Trophoblast cell (in vitro differentiated cells and primary cell): ENCODE data around the gene REV3L.

ENCODE experiments used
- DNase-seq, 2 donors: peaks; one replicate each; pipeline ENCODE4 v3.0.0-alpha.2; 2016
- H2AFZ ChIP-seq: 2 replicates; pipeline ENCODE4 v1.6.1; 2013; ENCODE audit warnings: low read length, moderate library complexity, mild to moderate bottlenecking; ENCODE audit not compliant: insufficient read depth, poor library complexity
- H2AK5ac ChIP-seq: 2 replicates; pipeline ENCODE4 v1.6.1; 2013; ENCODE audit warnings: mild to moderate bottlenecking, low read length
- H2BK120ac ChIP-seq: 2 replicates; pipeline ENCODE4 v1.6.1; 2013; ENCODE audit warnings: low read length, mild to moderate bottlenecking, moderate library complexity; ENCODE audit not compliant: insufficient read depth, poor library complexity
- H2BK12ac ChIP-seq: 2 replicates; pipeline ENCODE4 v1.6.1; 2013; ENCODE audit warnings: mild to moderate bottlenecking, low read length, moderate library complexity
- H2BK5ac ChIP-seq: 2 replicates; pipeline ENCODE4 v1.6.1; 2013; ENCODE audit warnings: low read length, low read depth, moderate library complexity, mild to moderate bottlenecking; ENCODE audit not compliant: poor library complexity
- H3K14ac ChIP-seq: 2 replicates; pipeline ENCODE4 v1.6.1; 2013; ENCODE audit warnings: mild to moderate bottlenecking, low read length
- H3K18ac ChIP-seq: 2 replicates; pipeline ENCODE4 v1.6.1; 2013; ENCODE audit warnings: mild to moderate bottlenecking, low read length
- H3K23ac ChIP-seq: 2 replicates; pipeline ENCODE4 v1.6.1; 2013; ENCODE audit warnings: low read length
- H3K27ac ChIP-seq: 2 replicates; pipeline ENCODE4 v1.5.1; 2013; ENCODE audit warnings: low read depth, mild to moderate bottlenecking, inconsistent platforms, low read length, moderate library complexity
- H3K27me3 ChIP-seq: 2 replicates; pipeline ENCODE4 v1.6.1; 2013; ENCODE audit warnings: inconsistent platforms, mild to moderate bottlenecking, low read length, moderate library complexity; ENCODE audit not compliant: insufficient read depth
- H3K36me3 ChIP-seq, 2 experiments: 1 replicate in 1 of 2; 2 replicates in 1 of 2; pipeline ENCODE4 v1.6.1; 2013; ENCODE audit warnings: low read length in 2 of 2, mild to moderate bottlenecking in 2 of 2, moderate library complexity in 1 of 2; ENCODE audit not compliant: insufficient read depth in 2 of 2, control insufficient read depth in 1 of 2
- H3K4ac ChIP-seq: 2 replicates; pipeline ENCODE4 v1.6.1; 2013; ENCODE audit warnings: low read depth, mild to moderate bottlenecking, low read length, moderate library complexity
- H3K4me1 ChIP-seq, 2 experiments: 1 replicate in 1 of 2; 2 replicates in 1 of 2; pipeline ENCODE4 v1.6.1; 2013; ENCODE audit warnings: low read length in 2 of 2, mild to moderate bottlenecking in 2 of 2, moderate library complexity in 1 of 2; ENCODE audit not compliant: insufficient read depth in 2 of 2, control insufficient read depth in 1 of 2
- H3K4me2 ChIP-seq: 2 replicates; pipeline ENCODE4 v1.6.1; 2013; ENCODE audit warnings: inconsistent platforms, mild to moderate bottlenecking, low read length, moderate library complexity
- H3K4me3 ChIP-seq: 2 replicates; pipeline ENCODE4 v1.5.1; 2013; ENCODE audit warnings: mild to moderate bottlenecking, low read depth, low read length, inconsistent platforms
- H3K79me1 ChIP-seq: one replicate; pipeline ENCODE4 v1.6.1; 2013; ENCODE audit warnings: low read length
- H3K79me2 ChIP-seq: 2 replicates; pipeline ENCODE4 v1.6.1; 2013; ENCODE audit warnings: low read length, mild to moderate bottlenecking; ENCODE audit not compliant: control insufficient read depth, insufficient read depth, poor library complexity
- H3K9ac ChIP-seq: 2 replicates; pipeline ENCODE4 v1.6.1; 2013; ENCODE audit warnings: mild to moderate bottlenecking, low read length
- H3K9me3 ChIP-seq: 2 replicates; pipeline ENCODE4 v1.6.1; 2013; ENCODE audit warnings: low read depth, mild to moderate bottlenecking, control low read depth, inconsistent platforms, low read length; ENCODE audit not compliant: insufficient read depth
- H4K12ac ChIP-seq: 2 replicates; pipeline ENCODE4 v1.6.1; 2013; ENCODE audit warnings: low read depth, mild to moderate bottlenecking, low read length, moderate library complexity
- H4K8ac ChIP-seq: 2 replicates; pipeline ENCODE4 v1.6.1; 2013; ENCODE audit warnings: low read depth, mild to moderate bottlenecking, low read length, moderate library complexity
- H4K91ac ChIP-seq: one replicate; pipeline ENCODE4 v1.6.1; 2013; ENCODE audit warnings: low read depth, mild to moderate bottlenecking, low read length, moderate library complexity
- WGBS: extraction: QIAGEN DNeasy Blood & Tissue Kit; methylation state at CpG from one replicate; pipeline ENCODE4 v1.1.7; 2013; ENCODE audit warnings: missing lambda C conversion rate; ENCODE audit not compliant: insufficient read length, insufficient coverage; ENCODE audit errors: extremely low coverage; 5-methylcytosine and 5-hydroxymethylcytosine counted together

REV3L gene

GRCh38 chr6:111503660-111504059 lies 20.6 kb upstream of the REV3L start:
- H4K91ac ChIP-seq, result no peak overlapping the region
- no peak overlapping the region for H2BK12ac ChIP-seq
- no CpG with 5 or more reads among the region's 2 CpGs for WGBS
- DNase-seq, result no peak
- H4K8ac ChIP-seq, result no peak overlapping the region
- no peak overlapping the region for H2BK5ac ChIP-seq
- no peak overlapping the region for H3K18ac ChIP-seq
- H3K27ac ChIP-seq, result no peak overlapping the region
- no peaks in the 10 kb centered on the region for H3K36me3 ChIP-seq
- H3K23ac ChIP-seq, result no peak overlapping the region
- no peaks in the 10 kb centered on the region for H3K27me3 ChIP-seq
- H2BK120ac ChIP-seq, result no peak overlapping the region
- no peak overlapping the region for H3K14ac ChIP-seq
- H3K4me2 ChIP-seq, result no peak overlapping the region
- no peak overlapping the region for H2AFZ ChIP-seq
- H3K9me3 ChIP-seq, result no peaks in the 10 kb centered on the region
- H3K9ac ChIP-seq, result no peak overlapping the region
- H3K79me1 ChIP-seq, result no peaks in the 10 kb centered on the region
- no peak overlapping the region for H3K4me3 ChIP-seq
- H3K4ac ChIP-seq, result no peak overlapping the region
- peaks cover 0 to 4% of the 10 kb centered on the region in 2 experiments for H3K4me1 ChIP-seq
- no peak overlapping the region for H4K12ac ChIP-seq
- H3K79me2 ChIP-seq, result peaks cover 2% of the 10 kb centered on the region
- no peak overlapping the region for H2AK5ac ChIP-seq

GRCh38 chr6:111503194-111503593 lies 20.2 kb upstream of the REV3L start:
- Histone ChIP-seq H2AFZ (no peak overlapping the region), H3K4me3 (no peak overlapping the region), H4K91ac (no peak overlapping the region), H3K9ac (no peak overlapping the region), H4K8ac (no peak overlapping the region), H4K12ac (no peak overlapping the region), H3K4me1 (peaks cover 0 to 4% of the 10 kb centered on the region in 2 experiments), H2BK5ac (no peak overlapping the region), H2BK120ac (no peak overlapping the region), H3K18ac (no peak overlapping the region), H3K14ac (no peak overlapping the region), H3K79me2 (peaks cover 2% of the 10 kb centered on the region), H3K4me2 (no peak overlapping the region), H3K36me3 (no peaks in the 10 kb centered on the region), H3K23ac (no peak overlapping the region), H2BK12ac (no peak overlapping the region), H3K9me3 (no peaks in the 10 kb centered on the region), H3K27me3 (no peaks in the 10 kb centered on the region), H3K4ac (no peak overlapping the region), H3K27ac (no peak overlapping the region), H3K79me1 (no peaks in the 10 kb centered on the region), H2AK5ac (no peak overlapping the region)
- no CpG with 5 or more reads among the region's 1 CpG for WGBS
- DNase-seq, result peak; percentile 89 to 95

- Histone ChIP-seq H3K14ac (no peak overlapping the region), H3K23ac (no peak overlapping the region), H2AK5ac (peak overlapping the region; percentile 29), H3K9me3 (no peaks in the 10 kb centered on the region), H3K27me3 (no peaks in the 10 kb centered on the region), H3K36me3 (no peaks in the 10 kb centered on the region), H4K8ac (no peak overlapping the region), H2BK120ac (no peak overlapping the region), H3K79me2 (peaks cover 2% of the 10 kb centered on the region), H2BK5ac (peak overlapping the region; percentile 68), H3K9ac (no peak overlapping the region), H4K12ac (no peak overlapping the region), H3K27ac (no peak overlapping the region), H2BK12ac (peak overlapping the region; percentile 71), H3K4me2 (no peak overlapping the region), H3K4ac (no peak overlapping the region), H2AFZ (no peak overlapping the region), H3K4me1 (peaks cover 0 to 4% of the 10 kb centered on the region in 2 experiments), H3K79me1 (no peaks in the 10 kb centered on the region), H3K18ac (no peak overlapping the region), H3K4me3 (no peak overlapping the region), H4K91ac (peak overlapping the region; percentile 14)
- DNase-seq, result no peak
- WGBS, result no CpG with 5 or more reads among the region's 2 CpGs
Observed at GRCh38 chr6:111502154-111502553, 19.1 kb upstream of the REV3L start.

DNA sequence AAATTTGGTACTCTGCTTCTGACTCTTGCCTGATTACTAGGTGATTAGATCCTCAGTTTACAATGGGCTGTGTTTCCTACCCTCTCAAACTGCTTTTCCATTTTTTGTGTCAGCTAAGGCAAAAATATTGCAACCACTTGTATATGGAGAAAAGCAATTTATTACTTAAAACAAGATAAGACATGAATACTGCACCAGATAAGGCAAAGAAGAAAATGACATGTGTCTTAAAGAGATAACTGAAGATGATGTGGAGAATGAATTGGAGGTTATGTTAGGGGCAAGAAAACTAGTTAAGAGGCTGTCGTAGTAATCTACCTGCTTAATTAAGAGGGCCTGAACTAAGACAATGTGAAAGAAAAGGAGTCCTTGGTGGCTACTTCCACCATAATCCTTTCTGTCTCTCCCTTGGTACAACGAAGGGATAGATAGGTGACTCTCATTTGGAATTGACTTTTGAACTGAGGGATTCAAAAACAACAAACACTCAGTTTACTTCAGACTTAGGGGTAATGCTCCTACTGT lies 16.3 kb upstream of the REV3L start:
- no peak overlapping the region for H4K8ac ChIP-seq
- H3K9ac ChIP-seq, result no peak overlapping the region
- no peaks in the 10 kb centered on the region for H3K27me3 ChIP-seq
- H3K4ac ChIP-seq, result no peak overlapping the region
- H2AK5ac ChIP-seq, result no peak overlapping the region
- H3K18ac ChIP-seq, result no peak overlapping the region
- no peaks in the 10 kb centered on the region for H3K79me1 ChIP-seq
- no peaks in the 10 kb centered on the region for H3K9me3 ChIP-seq
- H3K14ac ChIP-seq, result no peak overlapping the region
- no peak overlapping the region for H2BK5ac ChIP-seq
- no peak overlapping the region for H3K23ac ChIP-seq
- no peak overlapping the region for H3K4me3 ChIP-seq
- no peak for DNase-seq
- H3K4me1 ChIP-seq, result peaks cover 0 to 4% of the 10 kb centered on the region in 2 experiments
- no peak overlapping the region for H2BK120ac ChIP-seq
- H2BK12ac ChIP-seq, result no peak overlapping the region
- H3K79me2 ChIP-seq, result peaks cover 2% of the 10 kb centered on the region
- H3K27ac ChIP-seq, result no peak overlapping the region
- no peak overlapping the region for H4K91ac ChIP-seq
- H2AFZ ChIP-seq, result no peak overlapping the region
- no peak overlapping the region for H3K4me2 ChIP-seq
- no CpG with 5 or more reads among the region's 2 CpGs for WGBS
- no peak overlapping the region for H4K12ac ChIP-seq
- no peaks in the 10 kb centered on the region for H3K36me3 ChIP-seq
